Endothelial cell of umbilical vein (primary cell): Measurements from ENCODE around the gene DCAF10. TPM values are rescaled to one million over a fixed set of nuclear protein-coding genes. Genes with fewer than 3 reads are reported as not detected.

Experiments
- BruUV-seq: library from RNA; stranded (reverse); fragments of 400-500 nt; replicated peaks from 2 replicates; lab custom pipeline; 2021; lab: Mats Ljungman, UMichigan
- CTCF ChIA-PET: fragments of 300-600, 350-600 bp; sonication (Branson Sonifier 250); formaldehyde crosslinking; loops from one replicate; lab custom pipeline; 2021; ENCODE audit warnings: antibody characterized with exemption, inconsistent platforms; lab: Charles Lee
- POLR2A ChIA-PET: fragments of 300-600, 350-600 bp; sonication (Branson Sonifier 250); formaldehyde crosslinking; loops from one replicate; lab custom pipeline; 2021; ENCODE audit warnings: antibody characterized with exemption, inconsistent platforms; lab: Charles Lee
- DNase-seq: peaks from one replicate; pipeline ENCODE4 v3.0.0-alpha.2; 2011; ENCODE audit warnings: low read depth, low spot score
- FAIRE-seq: peaks from 2 replicates; lab custom pipeline; 2011; peaks lifted over from hg19 to GRCh38; lab: Jason Lieb, UNC
- H2AFZ ChIP-seq: 2 replicates; pipeline ENCODE4 v1.6.0; 2012; ENCODE audit warnings: low read depth, low read length, control low read depth, inconsistent platforms
- H3K27ac ChIP-seq: 2 replicates; pipeline ENCODE4 v1.5.1; 2011; ENCODE audit warnings: low read depth, mild to moderate bottlenecking, control low read depth, low read length, moderate library complexity; ENCODE audit not compliant: insufficient read depth
- H3K27me3 ChIP-seq, 2 experiments: 2 replicates each; pipeline versions ENCODE4 v1.6.0 to v1.6.1; 2011; ENCODE audit warnings: low read length in 2 of 2, mixed read lengths in 1 of 2; ENCODE audit not compliant: control insufficient read depth in 2 of 2, insufficient read depth in 2 of 2
- H3K36me3 ChIP-seq, 2 experiments: 2 replicates in 1 of 2; 3 replicates in 1 of 2; pipeline ENCODE4 v1.5.1; 2011; ENCODE audit warnings: low read length in 2 of 2, mild to moderate bottlenecking in 1 of 2, moderate library complexity in 1 of 2; ENCODE audit not compliant: control insufficient read depth in 2 of 2, insufficient read depth in 2 of 2; ENCODE audit errors: extremely low read depth in 1 of 2
- H3K4me1 ChIP-seq: 3 replicates; pipeline ENCODE4 v1.5.1; 2011; ENCODE audit warnings: mild to moderate bottlenecking, low read length; ENCODE audit not compliant: control insufficient read depth, insufficient read depth; ENCODE audit errors: extremely low read depth
- H3K4me2 ChIP-seq: 2 replicates; pipeline ENCODE4 v1.6.1; 2011; ENCODE audit warnings: low read length, control low read depth, mixed read lengths; ENCODE audit not compliant: insufficient read depth
- H3K4me3 ChIP-seq, 3 experiments: fragments of 200-600 bp in 1 of 3; sonication (generic), shearing (Covaris generic) in 1 of 3; replicated peaks in 1 of 3; 2 replicates each; pipeline ENCODE4 v1.5.1; 2011 to 2016; ENCODE audit warnings: control low read depth in 3 of 3, low read length in 3 of 3, mild to moderate bottlenecking in 2 of 3, inconsistent platforms in 1 of 3, low read depth in 1 of 3, moderate library complexity in 1 of 3; ENCODE audit not compliant: insufficient read depth in 1 of 3
- H3K79me2 ChIP-seq: 2 replicates; pipeline ENCODE4 v1.6.0; 2012; ENCODE audit warnings: low read length, inconsistent platforms; ENCODE audit not compliant: control insufficient read depth, insufficient read depth
- H3K9ac ChIP-seq: replicated peaks from 2 replicates; pipeline ENCODE3; 2011; ENCODE audit warnings: low read length, control low read depth; ENCODE audit not compliant: insufficient read depth; ENCODE audit errors: extremely low read depth
- H3K9me1 ChIP-seq: replicated peaks from 3 replicates; pipeline ENCODE4 v1.6.0; 2011; ENCODE audit warnings: mild to moderate bottlenecking, low read length; ENCODE audit not compliant: control insufficient read depth, insufficient read depth; ENCODE audit errors: extremely low read depth
- H3K9me3 ChIP-seq: replicated peaks from 2 replicates; pipeline ENCODE4 v1.5.1; 2012; ENCODE audit warnings: low read length, inconsistent platforms; ENCODE audit not compliant: control insufficient read depth, insufficient read depth
- H4K20me1 ChIP-seq: replicated peaks from 2 replicates; pipeline ENCODE3; 2011; ENCODE audit warnings: mild to moderate bottlenecking, low read length; ENCODE audit not compliant: control insufficient read depth, insufficient read depth; ENCODE audit errors: extremely low read depth
- CTCF ChIP-seq, 2 donors: IDR thresholded peaks; 1 replicate in 1 of 2; 2 replicates in 1 of 2; pipeline ENCODE4 v1.5.1; 2011; ENCODE audit warnings: low read length in 2 of 2, mild to moderate bottlenecking in 2 of 2, moderate library complexity in 2 of 2, control low read depth in 1 of 2, inconsistent platforms in 1 of 2, low read depth in 1 of 2; ENCODE audit not compliant: insufficient read depth in 1 of 2; ENCODE audit errors: extremely low read depth in 1 of 2
- EZH2 ChIP-seq: IDR thresholded peaks from 2 replicates; pipeline ENCODE4 v1.6.1; 2012; ENCODE audit warnings: borderline replicate concordance, low read depth, mild to moderate bottlenecking, moderate library complexity, low read length, inconsistent platforms; ENCODE audit not compliant: severe bottlenecking
- FOS ChIP-seq: IDR thresholded peaks from 2 replicates; pipeline ENCODE4 v1.6.1; 2011; ENCODE audit warnings: mild to moderate bottlenecking, low read length, moderate library complexity, borderline replicate concordance; ENCODE audit not compliant: insufficient read depth
- GATA2 ChIP-seq: IDR thresholded peaks from 2 replicates; pipeline ENCODE4 v1.7.0; 2011; ENCODE audit warnings: low read depth, mild to moderate bottlenecking, moderate library complexity, mixed read lengths, low read length; ENCODE audit not compliant: insufficient read length, insufficient read depth
- JUN ChIP-seq: IDR thresholded peaks from 2 replicates; pipeline ENCODE4 v1.6.1; 2011; ENCODE audit warnings: borderline replicate concordance, low read depth; ENCODE audit not compliant: insufficient read length, insufficient read depth
- MAX ChIP-seq: IDR thresholded peaks from 2 replicates; pipeline ENCODE4 v1.6.1; 2011; ENCODE audit not compliant: insufficient read depth, insufficient read length
- MYC ChIP-seq: IDR thresholded peaks from one replicate; pipeline ENCODE4 v1.6.1; 2011; ENCODE audit warnings: mild to moderate bottlenecking, low read depth, low read length
- POLR2A ChIP-seq: IDR thresholded peaks from 2 replicates; pipeline ENCODE4 v1.6.1; 2012; ENCODE audit warnings: low read depth, mild to moderate bottlenecking, control low read depth, low read length
- POLR2AphosphoS5 ChIP-seq: IDR thresholded peaks from 2 replicates; pipeline ENCODE4 v1.6.1; 2012; ENCODE audit warnings: low read depth, mild to moderate bottlenecking, control low read depth, low read length, moderate library complexity; ENCODE audit not compliant: insufficient read depth
- dilution Hi-C: fragments of 300-500 bp; cut with MboI; formaldehyde crosslinking; loops from one replicate; pipeline ENCODE4 v1.15.0; 2019; ENCODE audit warnings: low sequenced_read_pairs; ENCODE audit not compliant: extremely low pct_ligation_motif_present
- intact Hi-C: fragments of 100-400 bp; cut with micrococcal nuclease; formaldehyde crosslinking; loops from one replicate; pipeline ENCODE4 v1.10.0; 2022
- polyA plus RNA-seq, 4 experiments: library from polyadenylated mRNA; depleted of rRNA in 3 of 4; stranded (reverse) in 3 of 4; unstranded in 1 of 4; fragments of >200 nt; gene quantifications; 2 replicates each; pipeline versions ENCODE4 v1.2.1 to v1.2.3, GENCODE V29; 2011 to 2012; ENCODE audit warnings: missing spikeins in 1 of 4
- total RNA-seq: library from RNA; stranded (reverse); gene quantifications from 2 replicates; pipeline ENCODE4 v1.2.3, GENCODE V29; 2021

The DCAF10 gene
- total and polyA plus RNA-seq, 2 donors (not counting 3 experiments of a cell fraction or from before 2014, with no cell fraction given) = 13.1 to 21.5 TPM

- peaks cover 8 to 22% of the 10 kb centered on the region in 2 experiments for H3K36me3 ChIP-seq
- no peaks in the 10 kb centered on the region for H3K9me1 ChIP-seq
- H3K4me2 ChIP-seq = no peak overlapping the region
- H3K79me2 ChIP-seq = peaks cover 11% of the 10 kb centered on the region
- dilution Hi-C loops = no loop called here
- no peaks in the 10 kb centered on the region for H3K9me3 ChIP-seq
- ChIA-PET CTCF (no interaction called here), POLR2A (no interaction called here)
- H3K4me3 ChIP-seq = no peak overlapping the region
- no TSS peak for BruUV-seq
- H4K20me1 ChIP-seq = no peaks in the 10 kb centered on the region
- H3K9ac ChIP-seq = no peak overlapping the region
- no peak overlapping the region for H2AFZ ChIP-seq
- intact Hi-C loops = no loop called here
- no peak overlapping the region for H3K27ac ChIP-seq
- FAIRE-seq (no peak), DNase-seq (no peak)
- TF ChIP-seq POLR2A (no peak), FOS (no peak), GATA2 (no peak), JUN (no peak), MYC (no peak), MAX (no peak), POLR2AphosphoS5 (no peak), CTCF (IDR thresholded peaks at IDR 0.05; ENCODE audit: extremely low read depth in 1 of 2, insufficient read depth in 1 of 2, low read depth in 1 of 2, low read length in 2 of 2) (no peak), EZH2 (no peak)
- no peaks in the 10 kb centered on the region for H3K4me1 ChIP-seq
- H3K27me3 ChIP-seq = no peaks in the 10 kb centered on the region
Observed at GRCh38 chr9:37892063-37892462, 91.5 kb downstream of the DCAF10 start.
